HG02642 (cell line): ENCODE data around the gene PPIP5K1.
"Not testable (repeated sequence)": the region's sequence is repeated elsewhere in the genome, so short reads cannot be mapped to it uniquely, and the experiment has no call there.

ENCODE experiments used
- ATAC-seq: cut with Tn5 transposase; IDR thresholded peaks from one replicate; pipeline ENCODE4 v1.9.1; 2021; ENCODE audit warnings: mild to moderate bottlenecking; ENCODE audit not compliant: unreplicated experiment, poor library complexity

PPIP5K1 gene

DNA sequence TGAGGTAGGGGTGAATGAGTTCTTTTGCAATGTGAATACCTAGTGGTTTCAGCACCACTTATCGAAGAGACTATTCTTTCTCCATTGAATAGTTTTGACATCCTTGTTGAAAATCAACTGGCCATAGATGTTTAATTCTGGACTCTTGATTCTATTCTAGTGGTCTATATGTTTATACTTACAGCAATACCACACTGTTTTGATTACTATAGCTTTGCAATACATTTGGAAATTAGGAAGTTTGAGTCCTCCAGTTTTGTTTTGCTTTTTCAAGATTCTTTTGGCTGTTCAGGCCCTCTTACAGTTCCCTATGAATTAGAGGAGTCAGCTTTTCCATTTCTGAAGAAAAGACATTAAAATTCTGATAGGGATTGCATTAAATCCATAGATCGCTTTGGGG lies 42.5 kb downstream of the PPIP5K1 start:
- ATAC-seq = no peak

DNA sequence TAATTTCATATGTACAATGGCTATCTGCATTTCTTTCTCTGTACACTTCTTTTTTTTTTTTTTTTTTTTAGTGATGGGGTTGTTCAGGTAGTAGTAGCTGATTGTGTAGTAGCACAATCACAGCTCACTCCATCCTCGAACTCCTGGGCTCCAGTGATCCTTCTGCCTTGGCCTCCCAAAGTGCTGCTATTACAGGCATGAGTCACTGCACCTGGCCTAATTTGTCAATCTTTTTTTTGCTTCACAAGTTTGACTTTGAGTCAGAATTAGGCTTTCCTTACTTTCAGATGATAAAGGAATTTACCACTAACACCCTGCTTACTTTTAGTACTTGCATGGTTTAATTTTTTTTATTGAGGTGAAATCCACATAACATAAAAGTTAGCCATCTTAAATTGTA lies 44.6 kb downstream of the PPIP5K1 start:
- no peak for ATAC-seq

- ATAC-seq = no peak
Observed at GRCh38 chr15:43544266-43544665, 45.7 kb downstream of the PPIP5K1 start.

GRCh38 chr15:43541785-43542184 lies 48.2 kb downstream of the PPIP5K1 start:
- no peak for ATAC-seq

DNA sequence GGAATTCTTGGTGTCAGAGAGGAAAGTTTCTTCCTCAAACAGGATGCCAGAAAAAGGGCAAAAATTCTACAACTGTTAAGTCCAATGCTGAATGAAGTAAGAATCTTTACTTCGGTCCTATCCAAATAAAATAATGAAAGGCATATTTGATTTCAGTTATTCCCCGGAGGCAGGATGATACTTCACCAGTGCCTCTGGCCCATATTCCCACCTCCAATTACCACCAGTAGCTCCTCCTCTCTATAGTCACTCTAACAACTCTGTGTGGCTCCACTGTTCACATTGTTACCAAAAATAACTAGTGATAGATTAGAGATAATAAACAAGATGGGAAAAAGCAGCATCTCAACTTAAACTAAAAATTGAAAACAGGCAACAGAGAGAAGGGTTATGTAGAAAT lies 51.9 kb downstream of the PPIP5K1 start:
- ATAC-seq = no peak

DNA sequence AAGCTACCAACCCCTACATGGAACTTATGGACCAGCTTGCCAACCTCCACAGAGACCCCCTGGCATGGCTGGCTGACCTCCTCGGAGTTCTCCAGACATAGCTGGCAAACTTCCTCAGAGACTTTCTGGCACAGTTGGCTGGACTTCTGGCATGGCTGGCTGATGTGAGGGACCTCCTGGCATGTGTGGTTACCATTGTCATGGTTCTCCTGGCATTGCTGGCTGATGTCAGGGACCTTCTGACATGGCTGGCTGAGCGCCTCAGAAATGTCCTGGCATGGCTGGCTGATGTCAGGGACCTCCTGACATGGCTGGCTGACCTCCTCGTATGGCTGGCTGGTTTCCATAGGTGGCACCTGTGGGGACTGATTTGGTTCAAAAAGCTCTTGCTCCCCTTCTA lies 55.1 kb downstream of the PPIP5K1 start:
- no peak for ATAC-seq

- ATAC-seq = not testable (repeated sequence)
Observed at GRCh38 chr15:43532826-43533225, 57.2 kb downstream of the PPIP5K1 start.

GRCh38 chr15:43531018-43531670 lies 58.9 kb downstream of the PPIP5K1 start:
- ATAC-seq = no peak

GRCh38 chr15:43529587-43530345 lies 60.2 kb downstream of the PPIP5K1 start:
- ATAC-seq = no peak

- no peak for ATAC-seq
Observed at GRCh38 chr15:43529141-43529540, 60.9 kb downstream of the PPIP5K1 start.

- no peak for ATAC-seq
Observed at GRCh38 chr15:43528542-43529007, 61.4 kb downstream of the PPIP5K1 start.

GRCh38 chr15:43527802-43528541 lies 62.0 kb downstream of the PPIP5K1 start:
- no peak for ATAC-seq

DNA sequence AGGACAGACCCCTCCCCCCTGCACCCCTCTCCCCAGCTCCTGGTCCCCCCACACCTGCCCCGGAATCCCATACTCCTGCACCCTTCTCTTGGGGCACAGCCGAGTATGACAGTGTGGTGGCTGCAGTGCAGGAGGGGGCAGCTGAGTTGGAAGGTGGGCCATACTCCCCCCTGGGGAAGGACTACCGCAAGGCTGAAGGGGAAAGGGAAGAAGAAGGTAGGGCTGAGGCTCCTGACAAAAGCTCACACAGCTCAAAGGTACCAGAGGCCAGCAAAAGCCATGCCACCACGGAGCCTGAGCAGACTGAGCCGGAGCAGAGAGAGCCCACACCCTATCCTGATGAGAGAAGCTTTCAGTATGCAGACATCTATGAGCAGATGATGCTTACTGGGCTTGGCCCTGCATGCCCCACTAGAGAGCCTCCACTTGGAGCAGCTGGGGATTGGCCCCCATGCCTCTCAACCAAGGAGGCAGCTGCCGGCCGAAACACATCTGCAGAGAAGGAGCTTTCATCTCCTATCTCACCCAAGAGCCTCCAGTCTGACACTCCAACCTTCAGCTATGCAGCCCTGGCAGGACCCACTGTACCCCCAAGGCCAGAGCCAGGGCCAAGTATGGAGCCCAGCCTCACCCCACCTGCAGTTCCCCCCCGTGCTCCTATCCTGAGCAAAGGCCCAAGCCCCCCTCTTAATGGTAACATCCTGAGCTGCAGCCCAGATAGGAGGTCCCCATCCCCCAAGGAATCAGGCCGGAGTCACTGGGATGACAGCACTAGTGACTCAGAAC lies 62.8 kb downstream of the PPIP5K1 start:
- no peak for ATAC-seq

DNA sequence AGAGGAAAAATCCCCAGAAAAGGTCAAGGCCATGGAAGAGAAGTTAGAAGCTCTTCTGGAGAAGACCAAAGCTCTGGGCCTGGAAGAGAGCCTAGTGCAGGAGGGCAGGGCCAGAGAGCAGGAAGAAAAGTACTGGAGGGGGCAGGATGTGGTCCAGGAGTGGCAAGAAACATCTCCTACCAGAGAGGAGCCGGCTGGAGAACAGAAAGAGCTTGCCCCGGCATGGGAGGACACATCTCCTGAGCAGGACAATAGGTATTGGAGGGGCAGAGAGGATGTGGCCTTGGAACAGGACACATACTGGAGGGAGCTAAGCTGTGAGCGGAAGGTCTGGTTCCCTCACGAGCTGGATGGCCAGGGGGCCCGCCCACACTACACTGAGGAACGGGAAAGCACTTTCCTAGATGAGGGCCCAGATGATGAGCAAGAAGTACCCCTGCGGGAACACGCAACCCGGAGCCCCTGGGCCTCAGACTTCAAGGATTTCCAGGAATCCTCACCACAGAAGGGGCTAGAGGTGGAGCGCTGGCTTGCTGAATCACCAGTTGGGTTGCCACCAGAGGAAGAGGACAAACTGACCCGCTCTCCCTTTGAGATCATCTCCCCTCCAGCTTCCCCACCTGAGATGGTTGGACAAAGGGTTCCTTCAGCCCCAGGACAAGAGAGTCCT lies 63.6 kb downstream of the PPIP5K1 start:
- ATAC-seq = no peak

- no peak for ATAC-seq
Observed at GRCh38 chr15:43525131-43525530, 64.9 kb downstream of the PPIP5K1 start.

- no peak for ATAC-seq
Observed at GRCh38 chr15:43524254-43524845, 65.7 kb downstream of the PPIP5K1 start.

GRCh38 chr15:43523646-43524045 lies 66.4 kb downstream of the PPIP5K1 start:
- ATAC-seq = no peak

DNA sequence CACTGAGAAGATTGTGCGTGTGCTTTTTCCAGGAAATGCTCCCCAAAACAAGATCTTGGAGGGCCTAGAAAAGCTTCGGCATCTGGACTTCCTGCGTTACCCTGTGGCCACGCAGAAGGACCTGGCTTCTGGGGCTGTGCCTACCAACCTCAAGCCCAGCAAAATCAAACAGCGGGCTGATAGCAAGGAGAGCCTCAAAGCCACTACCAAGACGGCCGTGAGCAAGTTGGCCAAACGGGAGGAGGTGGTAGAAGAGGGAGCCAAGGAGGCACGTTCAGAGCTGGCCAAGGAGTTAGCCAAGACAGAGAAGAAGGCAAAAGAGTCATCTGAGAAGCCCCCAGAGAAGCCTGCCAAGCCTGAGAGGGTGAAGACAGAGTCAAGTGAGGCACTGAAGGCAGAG lies 67.8 kb downstream of the PPIP5K1 start:
- no peak for ATAC-seq

- ATAC-seq = no peak
Observed at GRCh38 chr15:43521419-43521818, 68.6 kb downstream of the PPIP5K1 start.

DNA sequence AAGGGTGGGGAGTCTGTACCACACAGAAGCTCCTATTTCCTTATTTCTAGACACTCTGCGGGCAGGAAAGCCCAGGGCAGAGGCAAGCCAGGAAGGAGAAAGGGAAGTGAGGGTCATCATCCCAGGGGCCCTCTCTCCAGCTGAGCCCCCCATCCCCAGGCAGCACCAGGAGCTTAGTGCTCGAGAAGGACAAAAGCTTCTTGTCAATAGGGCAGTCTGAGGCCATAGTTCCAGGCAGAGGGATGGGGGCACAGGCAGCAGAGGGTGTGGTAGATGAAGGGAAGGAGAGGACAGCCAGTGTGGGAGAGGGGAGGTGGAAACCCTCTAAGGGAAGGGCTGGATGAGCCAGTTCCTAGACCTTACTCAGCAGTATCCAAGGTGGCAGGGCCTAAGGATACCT lies 69.9 kb downstream of the PPIP5K1 start:
- no peak for ATAC-seq
